22Rv1 (cell line): ENCODE results near the gene CXCR5.

ENCODE experiments used
- H3K27ac ChIP-seq: fragments of 450-650 bp; 2 replicates; pipeline ENCODE4 v1.5.1; 2017
- ZFX ChIP-seq: fragments of 450-650 bp; IDR thresholded peaks from 2 replicates; pipeline ENCODE4 v1.6.1; 2017; ENCODE audit warnings: antibody characterized with exemption, borderline replicate concordance
- TF ChIP-seq, protein P1 (sequence below): fragments of 450-650 bp; IDR thresholded peaks from 2 replicates; pipeline ENCODE4 v1.5.1; 2017; ENCODE audit warnings: mild to moderate bottlenecking

CXCR5 gene

DNA sequence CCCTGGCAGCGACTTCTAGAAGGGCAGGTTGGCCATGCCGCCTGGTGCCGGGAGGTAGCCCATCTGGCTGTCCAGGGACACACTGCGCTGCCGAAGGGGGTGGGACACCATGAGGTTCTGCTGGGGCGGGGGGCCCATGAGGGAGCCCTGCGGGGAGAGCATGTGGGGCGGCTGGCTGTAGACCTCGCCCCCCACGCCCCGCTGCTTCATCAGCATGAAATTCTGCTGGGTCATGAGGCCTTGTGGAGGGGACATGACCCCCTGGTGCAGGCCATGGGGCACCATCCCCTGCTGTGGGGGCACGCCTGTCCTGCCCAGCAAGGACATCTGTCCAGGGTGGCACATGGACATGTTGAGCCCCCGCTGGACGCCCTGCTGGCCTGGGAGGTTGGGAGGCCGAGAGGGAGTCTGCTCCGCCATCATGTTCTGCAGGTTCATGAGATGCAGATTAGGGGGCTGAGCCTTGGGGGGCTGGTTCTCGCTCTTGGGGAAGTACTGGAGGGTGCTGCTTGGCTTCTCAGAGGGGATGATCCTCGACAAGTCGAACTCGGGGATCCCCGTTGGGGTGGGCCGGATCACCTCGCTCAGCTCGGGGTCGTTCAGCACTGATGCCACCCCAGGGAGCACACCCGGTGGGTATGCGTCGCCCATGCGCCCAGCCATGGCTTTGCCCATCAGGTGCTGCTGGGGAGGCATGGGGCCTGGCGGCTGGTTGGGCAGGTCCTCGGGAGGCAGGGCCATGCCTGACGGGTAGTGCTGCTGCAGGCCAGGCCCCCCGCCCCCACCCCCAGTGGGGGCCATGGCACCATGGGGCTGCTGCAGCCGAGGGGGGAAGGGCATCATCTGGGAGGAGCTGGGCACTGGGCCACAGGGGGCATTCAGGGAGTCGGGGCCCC, 15.0 kb downstream of the CXCR5 start:
- TF ChIP-seq, protein P1, sequence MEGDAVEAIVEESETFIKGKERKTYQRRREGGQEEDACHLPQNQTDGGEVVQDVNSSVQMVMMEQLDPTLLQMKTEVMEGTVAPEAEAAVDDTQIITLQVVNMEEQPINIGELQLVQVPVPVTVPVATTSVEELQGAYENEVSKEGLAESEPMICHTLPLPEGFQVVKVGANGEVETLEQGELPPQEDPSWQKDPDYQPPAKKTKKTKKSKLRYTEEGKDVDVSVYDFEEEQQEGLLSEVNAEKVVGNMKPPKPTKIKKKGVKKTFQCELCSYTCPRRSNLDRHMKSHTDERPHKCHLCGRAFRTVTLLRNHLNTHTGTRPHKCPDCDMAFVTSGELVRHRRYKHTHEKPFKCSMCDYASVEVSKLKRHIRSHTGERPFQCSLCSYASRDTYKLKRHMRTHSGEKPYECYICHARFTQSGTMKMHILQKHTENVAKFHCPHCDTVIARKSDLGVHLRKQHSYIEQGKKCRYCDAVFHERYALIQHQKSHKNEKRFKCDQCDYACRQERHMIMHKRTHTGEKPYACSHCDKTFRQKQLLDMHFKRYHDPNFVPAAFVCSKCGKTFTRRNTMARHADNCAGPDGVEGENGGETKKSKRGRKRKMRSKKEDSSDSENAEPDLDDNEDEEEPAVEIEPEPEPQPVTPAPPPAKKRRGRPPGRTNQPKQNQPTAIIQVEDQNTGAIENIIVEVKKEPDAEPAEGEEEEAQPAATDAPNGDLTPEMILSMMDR: no peak
- TF ChIP-seq ZFX: no peak
- H3K27ac ChIP-seq: no peak overlapping the region

DNA sequence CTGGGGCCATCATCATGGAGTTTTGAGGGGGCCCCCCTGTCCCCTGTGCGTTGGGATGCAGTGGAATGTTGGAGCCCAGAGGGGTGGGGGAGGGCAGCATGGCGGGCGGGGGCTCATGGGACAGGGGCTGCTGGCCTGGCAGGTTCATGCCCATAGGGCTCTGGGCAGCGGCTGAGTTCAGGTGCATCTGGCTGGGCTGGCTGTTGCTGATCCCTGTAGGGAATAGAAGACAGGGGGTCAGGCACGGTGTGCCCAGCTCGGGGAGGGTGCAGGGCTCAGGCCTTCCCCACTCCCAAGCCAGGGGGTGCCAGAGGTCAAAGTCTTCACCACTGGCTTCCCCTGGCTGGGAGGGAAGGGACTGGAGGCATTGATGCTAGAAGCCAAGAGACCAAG, 15.6 kb downstream of the CXCR5 start:
- H3K27ac ChIP-seq: no peak overlapping the region
- TF ChIP-seq, protein P1: no peak
- no peak for TF ChIP-seq ZFX

DNA sequence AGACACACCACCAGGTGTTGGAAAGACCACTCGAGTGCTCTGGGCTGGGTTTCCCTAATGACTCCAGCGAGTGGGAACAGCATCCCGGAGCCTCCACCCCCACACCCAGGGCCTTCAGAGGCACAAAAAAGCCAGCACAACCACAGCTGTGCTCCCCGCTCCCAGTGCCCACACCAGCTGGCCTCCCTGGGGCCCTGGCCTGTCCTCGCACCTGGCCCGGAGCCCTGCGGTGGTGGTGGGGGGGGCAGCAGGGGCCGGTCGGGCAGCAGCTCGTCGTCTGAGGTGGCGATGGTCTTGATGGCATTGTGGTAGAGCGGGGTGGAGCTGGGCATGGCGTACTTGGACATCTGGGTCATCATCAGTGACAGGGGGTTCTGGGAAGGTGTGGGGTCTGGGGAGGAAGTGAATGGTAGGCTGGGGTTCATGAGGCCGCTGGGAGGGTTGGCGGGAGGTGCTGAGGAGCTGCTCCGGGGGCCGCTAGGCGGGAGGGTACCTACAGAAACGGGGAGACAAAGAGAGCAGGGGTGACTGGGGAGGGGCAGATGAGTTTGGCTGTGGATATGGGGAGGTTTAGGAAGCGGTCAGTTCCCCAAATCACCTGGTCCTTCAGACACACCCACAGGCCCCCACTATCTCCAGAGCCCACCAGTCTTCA, 16.1 kb downstream of the CXCR5 start:
- no peak overlapping the region for H3K27ac ChIP-seq
- no peak for TF ChIP-seq ZFX
- TF ChIP-seq, protein P1: no peak

DNA sequence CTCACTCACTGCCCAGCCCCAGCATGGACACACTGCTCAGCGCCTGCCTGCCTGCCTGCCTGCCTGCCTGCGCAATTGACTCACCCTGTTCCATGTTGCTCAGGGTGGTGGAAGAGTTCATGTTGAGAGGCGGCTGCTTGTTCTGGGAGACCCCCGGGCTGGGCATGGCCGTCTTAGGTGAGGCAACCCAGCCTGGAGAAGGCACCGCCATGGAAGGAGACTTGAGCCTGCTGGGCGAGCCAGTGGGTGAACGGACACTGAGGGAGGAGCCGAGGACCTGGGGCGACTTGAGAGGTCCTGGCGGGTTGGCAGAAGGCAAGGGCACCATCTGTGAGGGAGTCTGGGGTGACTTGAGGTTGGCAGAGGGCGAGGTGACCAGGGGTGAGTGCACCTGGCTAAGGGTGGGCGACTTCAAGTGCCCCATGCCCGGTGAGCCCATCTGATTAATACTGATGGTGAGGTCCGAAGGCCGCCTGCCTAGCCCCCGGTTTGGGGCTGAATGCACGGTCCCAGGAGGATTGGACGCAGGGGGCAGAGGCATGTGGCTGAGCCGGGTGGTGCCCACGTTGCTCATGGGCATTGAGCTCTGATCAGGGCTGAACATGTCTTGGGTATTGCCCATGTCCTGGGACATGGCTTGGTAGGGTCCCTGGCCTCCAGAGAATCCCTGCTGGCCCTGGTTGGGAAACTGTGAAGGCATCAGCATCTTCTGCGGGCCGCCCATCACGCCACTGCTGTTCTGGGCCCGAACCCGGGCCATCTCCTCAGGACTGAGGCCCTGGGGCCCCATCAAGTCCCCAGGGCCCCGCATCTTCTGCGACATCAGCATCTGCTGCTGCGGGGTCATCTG, 17.1 kb downstream of the CXCR5 start:
- TF ChIP-seq, protein P1: no peak
- no peak for TF ChIP-seq ZFX
- no peak overlapping the region for H3K27ac ChIP-seq

DNA sequence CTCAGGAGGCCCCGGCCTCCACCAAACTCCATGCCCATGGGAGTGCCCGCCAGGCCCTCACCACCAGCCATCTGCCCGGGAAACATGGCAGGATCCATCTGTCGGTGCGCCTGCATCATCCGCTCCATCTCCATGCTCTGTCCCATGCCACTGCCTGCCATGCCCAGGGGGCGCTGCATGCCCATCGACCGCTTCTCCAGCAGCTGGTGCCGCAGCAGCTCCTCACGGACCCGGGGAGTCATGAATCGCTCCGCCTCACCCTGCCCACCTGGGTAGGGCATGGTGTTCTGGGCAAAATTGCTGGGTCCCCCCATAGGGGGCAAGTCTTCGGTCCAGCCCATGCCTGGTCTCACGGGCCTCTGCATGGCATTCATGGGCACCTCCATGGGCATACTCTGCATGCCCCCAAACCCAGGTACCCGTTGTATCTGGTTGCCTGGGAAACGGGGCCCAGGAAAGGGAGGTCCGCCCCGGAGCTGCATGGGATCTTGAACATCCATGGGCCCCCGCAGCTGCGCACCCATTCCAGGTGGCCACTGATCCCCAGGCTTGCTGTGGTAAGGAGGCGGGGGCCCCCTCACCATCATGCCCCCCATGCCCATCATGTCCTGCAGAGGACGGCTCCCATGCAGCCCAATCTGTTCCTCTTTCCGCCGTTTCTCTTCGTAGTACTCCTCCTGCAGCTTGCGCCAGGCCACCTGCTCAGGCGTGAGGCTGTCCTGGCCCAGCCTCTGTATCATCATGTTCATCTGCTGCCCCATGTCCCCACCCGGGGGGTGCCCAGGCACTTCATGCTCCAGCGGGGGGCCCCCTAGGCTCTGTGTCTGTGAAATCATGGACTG, 18.0 kb downstream of the CXCR5 start:
- TF ChIP-seq, protein P1: peak; percentile 26
- no peak for TF ChIP-seq ZFX
- H3K27ac ChIP-seq: no peak overlapping the region

DNA sequence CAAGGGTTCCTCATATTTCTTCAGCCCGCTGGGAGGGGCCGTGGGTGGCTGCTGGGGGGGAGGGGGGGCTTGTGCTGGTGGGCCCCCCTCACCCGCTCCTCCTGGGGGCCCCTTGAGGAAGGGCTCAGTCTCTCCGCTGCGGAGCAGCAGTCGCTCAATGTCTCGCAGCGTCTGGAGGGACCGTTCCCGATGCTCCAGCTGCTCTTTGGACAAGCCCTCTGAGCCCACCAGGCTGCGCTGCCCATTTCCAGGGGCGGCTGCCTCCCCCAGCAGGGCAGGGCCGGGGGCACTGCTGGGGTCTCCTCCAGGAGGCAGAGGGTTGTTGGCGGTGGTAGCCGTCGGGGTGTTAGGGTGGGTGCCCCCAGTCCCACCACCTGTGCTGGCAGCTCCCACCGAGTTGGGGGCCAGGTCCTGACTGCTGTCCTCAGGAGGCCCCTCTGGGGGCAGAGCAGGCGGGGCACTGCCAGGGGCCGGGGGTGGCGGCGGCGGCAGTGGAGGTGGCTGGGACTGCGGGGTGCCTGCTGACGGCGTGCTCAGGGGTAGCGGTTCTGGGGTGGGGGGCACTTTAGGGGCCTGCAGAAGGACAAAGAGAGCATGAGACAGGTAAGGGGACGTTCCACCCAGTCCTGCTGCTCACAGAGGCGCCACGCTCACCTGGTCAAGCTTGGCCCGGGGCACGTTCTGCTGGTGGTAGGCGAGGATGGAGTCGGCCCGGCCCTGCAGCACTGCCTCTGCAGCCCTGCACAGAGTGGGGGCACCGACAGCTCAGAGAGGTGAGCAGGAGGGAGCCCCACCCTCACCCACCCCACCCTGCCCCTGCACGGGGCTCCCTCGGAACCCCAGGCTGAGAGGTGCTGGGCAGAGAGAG, 18.9 kb downstream of the CXCR5 start:
- TF ChIP-seq, protein P1: no peak
- TF ChIP-seq ZFX: no peak
- H3K27ac ChIP-seq: no peak overlapping the region
